Activated T-helper 1 cell treated with anti-CD3 and anti-CD28 coated beads, Interleukin-12 subunit alpha, Interleukin-12 subunit beta, Interleukin-2, Interleukin-4 antibody, amounts not matched to agents 30 ng/mL and 10 ng/mL and 1 ng/mL, durations not matched to agents 14 hours and 24 hours and 36 hours (primary cell): ENCODE measurements around the gene DHX9. TPM values are rescaled to one million over a fixed set of nuclear protein-coding genes. Genes with fewer than 3 reads are reported as not detected.

Experiments
- DNase-seq: peaks from one replicate; pipeline ENCODE4 v3.0.0; 2021; ENCODE audit warnings: low spot score
- H3K27ac Mint-ChIP-seq: one replicate; pipeline ENCODE4 v1.8.0; 2021; ENCODE audit warnings: mild to moderate bottlenecking, mixed read lengths
- H3K27me3 Mint-ChIP-seq: one replicate; pipeline ENCODE4 v1.8.0; 2022; ENCODE audit warnings: mild to moderate bottlenecking, moderate library complexity, mixed read lengths; ENCODE audit not compliant: insufficient read depth
- H3K36me3 Mint-ChIP-seq: one replicate; pipeline ENCODE4 v1.8.0; 2021; ENCODE audit warnings: low read depth, mixed read lengths
- H3K4me1 Mint-ChIP-seq: one replicate; pipeline ENCODE4 v1.8.0; 2021; ENCODE audit warnings: low read depth, mixed read lengths
- H3K4me3 Mint-ChIP-seq: one replicate; pipeline ENCODE4 v1.8.0; 2021; ENCODE audit warnings: mild to moderate bottlenecking, moderate library complexity, mixed read lengths
- H3K9me3 Mint-ChIP-seq: one replicate; pipeline ENCODE4 v1.8.0; 2021; ENCODE audit warnings: mixed read lengths
- intact Hi-C: fragments of 100-400 bp; cut with micrococcal nuclease; formaldehyde crosslinking; loops from one replicate; pipeline ENCODE4 v1.15.1; 2024
- total RNA-seq: library from RNA; stranded (reverse); gene quantifications from 2 replicates; pipeline ENCODE4 v1.2.3, GENCODE V29; 2022

The DHX9 gene
- total RNA-seq, 1 donor from 2014 or later, result 346 TPM

DNA sequence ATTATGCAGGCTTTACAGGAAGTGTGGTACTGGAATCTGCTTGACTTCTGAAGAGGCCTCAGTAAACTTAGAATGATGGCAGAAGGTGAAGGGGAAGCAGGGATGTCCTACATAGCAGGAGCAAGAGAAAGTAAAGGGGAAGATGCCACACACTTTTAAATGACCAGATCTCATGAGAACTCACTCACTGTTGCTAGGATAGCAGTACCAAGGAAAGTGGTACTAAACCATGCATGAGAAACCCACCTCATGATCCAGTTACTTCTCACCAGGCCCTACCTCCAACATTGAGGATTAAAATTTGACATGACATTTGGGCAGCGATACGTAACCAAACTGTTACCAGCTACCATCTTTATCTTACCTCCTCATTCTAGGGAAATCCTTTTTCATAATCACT is 9.6 kb downstream of the DHX9 start:
- DNase-seq, result no peak
- H3K36me3 Mint-ChIP-seq, result peaks cover 80% of the 10 kb centered on the region
- H3K4me1 Mint-ChIP-seq, result peaks cover 74% of the 10 kb centered on the region
- H3K27ac Mint-ChIP-seq, result peak overlapping the region; percentile 40
- intact Hi-C loops, result loop anchor here (1.0 to 10.0 kb wide), 4 partner anchors 8 to 824 kb away; partner anchors contain the start of gene ARPC5
- H3K9me3 Mint-ChIP-seq, result no peaks in the 10 kb centered on the region
- no peak overlapping the region for H3K4me3 Mint-ChIP-seq
- H3K27me3 Mint-ChIP-seq, result no peaks in the 10 kb centered on the region

DNA sequence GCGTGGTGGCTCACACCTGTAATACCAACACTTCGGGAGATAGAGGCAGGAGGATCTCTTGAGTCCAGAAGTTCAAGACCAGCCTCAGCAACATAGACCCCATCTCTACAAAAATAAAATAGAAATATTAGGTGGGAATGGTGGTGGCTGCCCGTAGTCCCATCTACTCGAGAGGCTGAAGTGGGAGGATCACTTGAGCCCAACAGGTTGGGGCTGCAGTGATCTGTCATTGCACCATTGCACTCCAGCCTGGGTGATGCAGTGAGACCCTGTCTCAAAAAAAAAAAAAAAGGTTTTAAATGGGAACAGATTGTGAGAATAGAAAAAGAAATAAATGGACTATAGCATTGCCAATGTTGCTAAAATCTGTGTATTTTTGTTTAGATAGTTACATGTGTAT is 11.2 kb downstream of the DHX9 start:
- H3K27me3 Mint-ChIP-seq, result no peaks in the 10 kb centered on the region
- no peak for DNase-seq
- H3K27ac Mint-ChIP-seq, result no peak overlapping the region
- no peaks in the 10 kb centered on the region for H3K9me3 Mint-ChIP-seq
- H3K36me3 Mint-ChIP-seq, result peaks cover 79% of the 10 kb centered on the region
- no peak overlapping the region for H3K4me3 Mint-ChIP-seq
- H3K4me1 Mint-ChIP-seq, result peaks cover 58% of the 10 kb centered on the region
- intact Hi-C loops, result no loop called here

- intact Hi-C loops, result no loop called here
- Mint-ChIP-seq H3K4me3 (no peak overlapping the region), H3K4me1 (peaks cover 44% of the 10 kb centered on the region), H3K27ac (no peak overlapping the region), H3K27me3 (no peaks in the 10 kb centered on the region), H3K9me3 (no peaks in the 10 kb centered on the region), H3K36me3 (peaks cover 73% of the 10 kb centered on the region)
- DNase-seq, result no peak
Observed at GRCh38 chr1:182851825-182852224, 12.7 kb downstream of the DHX9 start.

DNA sequence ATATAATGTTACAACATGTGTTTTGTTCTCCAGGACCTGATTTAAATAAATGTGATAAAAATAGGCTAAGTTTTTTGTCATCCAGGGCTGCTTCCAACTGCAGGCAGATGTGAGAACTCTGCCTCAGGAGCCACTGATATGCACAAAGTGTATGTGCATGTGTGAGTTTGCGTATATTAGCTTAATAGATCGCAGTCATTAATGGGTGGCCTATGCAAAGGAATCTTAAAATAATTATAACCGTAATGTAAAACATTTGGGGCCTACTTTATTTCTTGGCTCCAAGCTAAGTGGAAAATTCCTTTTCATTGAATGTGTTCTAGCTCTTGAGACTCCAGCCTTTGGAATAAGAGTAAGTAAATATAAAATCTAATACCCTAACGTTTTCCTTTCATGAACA is 16.8 kb downstream of the DHX9 start:
- intact Hi-C loops, result no loop called here
- H3K9me3 Mint-ChIP-seq, result no peaks in the 10 kb centered on the region
- H3K27ac Mint-ChIP-seq, result no peak overlapping the region
- no peaks in the 10 kb centered on the region for H3K27me3 Mint-ChIP-seq
- no peak overlapping the region for H3K4me3 Mint-ChIP-seq
- H3K4me1 Mint-ChIP-seq, result peaks cover 14% of the 10 kb centered on the region
- no peak for DNase-seq
- peaks cover 73% of the 10 kb centered on the region for H3K36me3 Mint-ChIP-seq

DNA sequence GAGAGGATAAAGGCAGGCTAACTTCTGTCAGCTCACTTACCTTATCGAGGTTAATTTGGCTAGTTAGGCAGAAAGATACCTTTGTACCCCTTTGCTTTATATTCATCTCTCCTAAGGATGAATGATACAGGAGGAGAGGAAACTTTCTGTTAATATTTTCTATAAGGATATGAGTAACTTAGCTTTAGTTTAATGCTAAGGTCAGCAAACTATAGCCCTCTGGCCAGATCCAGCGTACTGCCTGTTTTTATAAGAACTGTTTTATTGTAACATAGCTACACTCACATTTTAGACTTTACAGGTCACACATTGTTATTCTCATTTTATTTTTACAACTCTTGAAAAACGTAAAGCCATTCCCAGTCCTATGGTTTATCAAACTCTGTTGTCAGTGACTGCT is 18.1 kb downstream of the DHX9 start:
- Mint-ChIP-seq H3K27ac (peak overlapping the region; percentile 12), H3K4me3 (no peak overlapping the region), H3K4me1 (peaks cover 22% of the 10 kb centered on the region), H3K27me3 (no peaks in the 10 kb centered on the region), H3K9me3 (no peaks in the 10 kb centered on the region), H3K36me3 (peaks cover 75% of the 10 kb centered on the region)
- DNase-seq, result no peak
- intact Hi-C loops, result no loop called here

DNA sequence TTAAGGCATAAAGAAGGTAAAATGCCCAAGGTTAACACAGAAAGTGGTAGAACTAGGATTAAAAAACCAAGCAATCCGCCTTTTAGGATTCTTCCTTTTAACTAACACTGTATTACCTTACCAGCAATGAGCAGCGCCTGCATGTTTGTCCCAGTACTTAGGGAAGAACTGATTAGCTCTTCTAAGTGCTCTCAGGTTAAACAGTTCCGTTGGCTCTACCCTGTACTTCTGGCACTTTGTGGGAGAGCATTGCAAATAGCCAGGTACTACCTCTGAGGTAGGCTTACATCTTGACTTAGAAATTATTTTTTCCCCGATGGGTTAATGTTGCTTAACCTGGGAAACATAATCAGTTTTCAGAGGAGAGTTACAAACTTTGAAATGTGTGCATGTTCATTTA is 21.5 kb downstream of the DHX9 start:
- Mint-ChIP-seq H3K4me1 (peaks cover 27% of the 10 kb centered on the region), H3K36me3 (peaks cover 70% of the 10 kb centered on the region), H3K27ac (no peak overlapping the region), H3K27me3 (no peaks in the 10 kb centered on the region), H3K9me3 (no peaks in the 10 kb centered on the region), H3K4me3 (no peak overlapping the region)
- intact Hi-C loops, result loop anchor here (10.0 kb wide), 1 partner anchor 664 kb away; no protein-coding TSS in a partner anchor
- no peak for DNase-seq

DNA sequence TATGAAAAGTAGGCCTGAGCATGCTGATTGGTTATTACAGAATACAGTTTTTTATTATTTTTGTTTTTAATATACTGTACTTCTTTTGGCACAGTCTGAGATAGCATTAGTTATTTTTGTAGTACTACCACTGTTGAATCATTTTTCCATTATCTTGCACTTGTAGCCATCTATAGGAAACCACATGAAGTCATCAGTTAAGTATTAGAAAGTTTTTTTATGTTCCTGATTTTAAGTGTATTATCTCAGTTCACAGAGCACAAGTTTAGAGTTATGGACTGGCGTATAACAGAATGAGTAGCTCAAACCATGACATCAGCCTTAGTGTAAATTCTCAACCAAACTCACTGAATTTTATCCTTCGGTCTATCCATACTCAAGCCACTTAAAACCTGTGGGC is 22.8 kb downstream of the DHX9 start:
- H3K4me3 Mint-ChIP-seq, result no peak overlapping the region
- peak overlapping the region; percentile 24 for H3K27ac Mint-ChIP-seq
- H3K9me3 Mint-ChIP-seq, result no peaks in the 10 kb centered on the region
- intact Hi-C loops, result loop anchor here (1.0 to 10.0 kb wide), 3 partner anchors 15 to 663 kb away; no protein-coding TSS in a partner anchor
- H3K27me3 Mint-ChIP-seq, result no peaks in the 10 kb centered on the region
- no peak for DNase-seq
- H3K4me1 Mint-ChIP-seq, result peaks cover 35% of the 10 kb centered on the region
- H3K36me3 Mint-ChIP-seq, result peaks cover 74% of the 10 kb centered on the region

- intact Hi-C loops, result loop anchor here (1.0 to 10.0 kb wide), 3 partner anchors 14 to 662 kb away; no protein-coding TSS in a partner anchor
- Mint-ChIP-seq H3K27me3 (no peaks in the 10 kb centered on the region), H3K4me1 (peaks cover 35% of the 10 kb centered on the region), H3K9me3 (no peaks in the 10 kb centered on the region), H3K27ac (peak overlapping the region; percentile 24), H3K36me3 (peaks cover 72% of the 10 kb centered on the region), H3K4me3 (no peak overlapping the region)
- DNase-seq, result no peak
Observed at GRCh38 chr1:182862827-182863226, 23.7 kb downstream of the DHX9 start.

DNA sequence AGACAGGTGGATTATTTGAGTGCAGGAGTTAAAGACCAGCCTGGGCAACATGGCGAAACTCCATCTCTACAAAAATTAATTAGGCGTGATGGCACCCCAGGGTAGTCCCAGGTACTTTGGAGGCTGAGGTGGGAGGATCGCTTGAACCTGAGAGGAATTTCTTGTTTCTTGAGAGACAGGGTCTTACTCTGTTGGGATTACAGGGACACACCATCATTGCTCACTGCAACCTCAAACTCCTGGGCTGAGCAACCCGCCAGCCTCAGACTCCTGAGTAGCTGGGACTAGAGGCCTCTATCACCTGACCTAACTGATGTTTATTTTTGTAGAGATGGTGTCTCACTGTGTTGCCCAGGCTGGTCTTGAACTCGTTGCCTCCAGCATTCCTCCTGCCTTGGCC is 24.8 kb downstream of the DHX9 start:
- Mint-ChIP-seq H3K27me3 (no peaks in the 10 kb centered on the region), H3K36me3 (peaks cover 65% of the 10 kb centered on the region), H3K4me1 (peaks cover 35% of the 10 kb centered on the region), H3K9me3 (no peaks in the 10 kb centered on the region), H3K4me3 (no peak overlapping the region), H3K27ac (no peak overlapping the region)
- intact Hi-C loops, result loop anchor here (2.0 to 10.0 kb wide), 2 partner anchors 13 to 661 kb away; no protein-coding TSS in a partner anchor
- DNase-seq, result no peak

DNA sequence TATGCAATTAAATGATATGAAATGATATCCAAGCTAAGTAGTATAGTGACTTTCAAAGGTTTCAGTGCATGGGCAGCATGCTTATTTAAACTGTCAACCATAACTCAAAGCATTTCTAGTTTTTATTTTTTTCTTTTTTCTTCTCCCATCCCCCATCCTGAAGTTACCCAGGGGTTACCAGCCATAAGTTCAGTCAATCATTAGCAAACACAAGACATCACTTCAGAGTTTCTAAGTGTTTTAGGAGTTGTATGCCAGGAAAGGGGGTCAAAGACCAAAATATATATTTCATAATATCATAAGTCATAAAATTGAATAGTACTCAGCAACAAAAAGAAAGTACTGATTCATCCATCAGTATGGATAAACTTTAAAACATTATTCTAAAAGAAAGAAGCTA is 28.7 kb downstream of the DHX9 start:
- H3K4me3 Mint-ChIP-seq, result no peak overlapping the region
- H3K9me3 Mint-ChIP-seq, result no peaks in the 10 kb centered on the region
- H3K36me3 Mint-ChIP-seq, result peaks cover 59% of the 10 kb centered on the region
- intact Hi-C loops, result loop anchor here (10.0 kb wide), 1 partner anchor 657 kb away; no protein-coding TSS in a partner anchor
- no peak overlapping the region for H3K27ac Mint-ChIP-seq
- H3K27me3 Mint-ChIP-seq, result no peaks in the 10 kb centered on the region
- H3K4me1 Mint-ChIP-seq, result peaks cover 12% of the 10 kb centered on the region
- no peak for DNase-seq

- Mint-ChIP-seq H3K27me3 (no peaks in the 10 kb centered on the region), H3K27ac (no peak overlapping the region), H3K36me3 (peaks cover 69% of the 10 kb centered on the region), H3K4me3 (no peak overlapping the region), H3K9me3 (no peaks in the 10 kb centered on the region), H3K4me1 (peaks cover 17% of the 10 kb centered on the region)
- intact Hi-C loops, result loop anchor here (10.0 kb wide), 1 partner anchor 656 kb away; no protein-coding TSS in a partner anchor
- DNase-seq, result no peak
Observed at GRCh38 chr1:182869241-182869666, 30.1 kb downstream of the DHX9 start.

GRCh38 chr1:182872881-182873280 is 33.7 kb downstream of the DHX9 start:
- no peak overlapping the region for H3K27ac Mint-ChIP-seq

DNA sequence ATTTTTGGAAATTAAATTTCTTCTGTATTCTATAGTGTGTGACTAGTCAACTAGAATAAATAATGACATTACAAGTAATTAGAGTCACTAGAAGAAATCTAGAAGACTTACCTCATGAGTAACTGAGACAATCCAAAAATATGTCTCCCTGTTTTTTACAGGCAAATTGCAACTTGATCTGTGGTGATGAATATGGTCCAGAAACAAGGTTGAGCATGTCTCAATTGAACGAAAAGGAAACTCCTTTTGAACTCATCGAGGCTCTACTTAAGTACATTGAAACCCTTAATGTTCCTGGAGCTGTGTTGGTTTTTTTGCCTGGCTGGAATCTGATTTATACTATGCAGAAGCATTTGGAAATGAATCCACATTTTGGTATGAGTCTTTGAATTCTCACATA is 36.7 kb downstream of the DHX9 start:
- Mint-ChIP-seq H3K4me3 (no peak overlapping the region), H3K4me1 (peaks cover 34% of the 10 kb centered on the region), H3K27ac (no peak overlapping the region), H3K27me3 (no peaks in the 10 kb centered on the region), H3K36me3 (peaks cover 87% of the 10 kb centered on the region), H3K9me3 (no peaks in the 10 kb centered on the region)
- no peak for DNase-seq
- intact Hi-C loops, result loop anchor here (2.0 kb wide), 1 partner anchor 13 kb away; no protein-coding TSS in a partner anchor

More at GRCh38 chr1:182872881-182873280, 33.7 kb downstream of the DHX9 start:
- Mint-ChIP-seq H3K4me3 (no peak overlapping the region), H3K9me3 (no peaks in the 10 kb centered on the region), H3K4me1 (peaks cover 25% of the 10 kb centered on the region), H3K27me3 (no peaks in the 10 kb centered on the region), H3K36me3 (peaks cover 71% of the 10 kb centered on the region)
- DNase-seq, result no peak
- intact Hi-C loops, result no loop called here

- no peak for DNase-seq
- Mint-ChIP-seq H3K27me3 (no peaks in the 10 kb centered on the region), H3K27ac (no peak overlapping the region), H3K4me3 (no peak overlapping the region), H3K36me3 (peaks cover 86% of the 10 kb centered on the region), H3K9me3 (no peaks in the 10 kb centered on the region), H3K4me1 (peaks cover 34% of the 10 kb centered on the region)
- intact Hi-C loops, result loop anchor here (2.0 kb wide), 1 partner anchor 15 kb away; no protein-coding TSS in a partner anchor
Observed at GRCh38 chr1:182877331-182877730, 38.2 kb downstream of the DHX9 start.
